22Rv1 (cell line): ENCODE measurements around the gene PSPH.

Experiments
- H3K27ac ChIP-seq: fragments of 450-650 bp; 2 replicates; pipeline ENCODE4 v1.5.1; 2017
- ZFX ChIP-seq: fragments of 450-650 bp; IDR thresholded peaks from 2 replicates; pipeline ENCODE4 v1.6.1; 2017; ENCODE audit warnings: antibody characterized with exemption, borderline replicate concordance
- TF ChIP-seq, protein P1 (sequence below): fragments of 450-650 bp; IDR thresholded peaks from 2 replicates; pipeline ENCODE4 v1.5.1; 2017; ENCODE audit warnings: mild to moderate bottlenecking

PSPH gene

DNA sequence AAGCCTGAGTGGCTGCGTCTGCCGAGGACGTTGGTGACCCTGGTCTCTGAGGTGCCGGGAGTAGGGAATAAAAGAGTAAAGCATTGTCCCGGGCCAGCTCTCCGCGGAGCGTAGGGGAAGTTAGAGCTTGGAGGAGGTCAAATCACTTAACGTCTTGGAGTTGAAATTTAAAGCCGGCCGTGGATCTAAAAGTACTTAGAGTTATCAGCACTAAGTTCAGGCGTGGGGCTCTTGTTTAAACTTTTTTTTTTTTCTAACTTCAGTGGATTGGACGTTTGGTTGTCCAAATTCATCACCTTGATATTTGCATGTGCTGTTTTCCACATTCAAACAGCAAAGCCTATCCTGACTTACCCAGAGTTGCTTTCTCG lies 86.2 kb downstream of the PSPH start:
- no peak for TF ChIP-seq ZFX
- TF ChIP-seq, protein P1, sequence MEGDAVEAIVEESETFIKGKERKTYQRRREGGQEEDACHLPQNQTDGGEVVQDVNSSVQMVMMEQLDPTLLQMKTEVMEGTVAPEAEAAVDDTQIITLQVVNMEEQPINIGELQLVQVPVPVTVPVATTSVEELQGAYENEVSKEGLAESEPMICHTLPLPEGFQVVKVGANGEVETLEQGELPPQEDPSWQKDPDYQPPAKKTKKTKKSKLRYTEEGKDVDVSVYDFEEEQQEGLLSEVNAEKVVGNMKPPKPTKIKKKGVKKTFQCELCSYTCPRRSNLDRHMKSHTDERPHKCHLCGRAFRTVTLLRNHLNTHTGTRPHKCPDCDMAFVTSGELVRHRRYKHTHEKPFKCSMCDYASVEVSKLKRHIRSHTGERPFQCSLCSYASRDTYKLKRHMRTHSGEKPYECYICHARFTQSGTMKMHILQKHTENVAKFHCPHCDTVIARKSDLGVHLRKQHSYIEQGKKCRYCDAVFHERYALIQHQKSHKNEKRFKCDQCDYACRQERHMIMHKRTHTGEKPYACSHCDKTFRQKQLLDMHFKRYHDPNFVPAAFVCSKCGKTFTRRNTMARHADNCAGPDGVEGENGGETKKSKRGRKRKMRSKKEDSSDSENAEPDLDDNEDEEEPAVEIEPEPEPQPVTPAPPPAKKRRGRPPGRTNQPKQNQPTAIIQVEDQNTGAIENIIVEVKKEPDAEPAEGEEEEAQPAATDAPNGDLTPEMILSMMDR: no peak

DNA sequence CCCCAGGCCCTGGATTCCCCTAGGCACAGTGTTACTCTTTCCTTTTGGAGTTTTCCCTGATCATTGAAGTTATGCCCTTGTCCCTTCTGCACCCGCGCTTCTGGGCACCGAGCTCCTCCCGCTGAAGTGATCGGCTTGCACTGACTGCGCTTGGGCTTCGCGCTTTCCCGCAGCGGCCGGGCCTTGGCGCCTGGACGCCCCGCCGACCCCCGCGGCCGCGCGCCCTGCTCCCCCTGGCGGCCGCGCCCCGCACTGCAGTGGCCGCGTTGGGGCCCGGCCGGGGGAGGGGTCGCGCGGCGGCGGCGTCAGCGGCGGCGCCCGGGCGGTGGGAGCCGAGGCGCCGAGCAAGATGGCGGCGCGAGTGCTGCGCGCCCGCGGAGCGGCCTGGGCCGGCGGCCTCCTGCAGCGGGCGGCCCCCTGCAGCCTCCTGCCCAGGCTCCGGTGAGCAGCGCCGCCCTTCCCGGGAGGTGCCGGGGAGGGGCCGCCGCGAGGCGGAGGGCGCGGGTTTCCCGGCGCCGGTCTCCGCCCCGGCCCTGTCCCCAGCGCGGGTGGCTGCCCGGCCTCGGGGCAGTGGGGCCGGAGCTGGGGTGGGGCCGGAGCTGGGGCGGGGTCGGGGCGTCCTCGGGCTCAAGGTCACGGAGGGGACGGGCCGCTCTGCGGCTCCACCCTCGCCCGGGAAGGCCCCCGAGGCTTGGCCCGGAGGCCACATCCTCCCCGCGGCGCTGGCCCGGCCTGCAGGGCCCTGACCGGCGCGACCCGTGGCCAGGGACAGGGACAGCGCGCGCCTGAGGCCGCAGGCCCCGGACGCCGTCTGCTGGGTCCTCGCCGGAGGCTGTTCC lies 86.8 kb downstream of the PSPH start, which contains the start of gene NIPSNAP2:
Gene NIPSNAP2 (plus strand): TSS at position 325 of the 839 bp plus-strand sequence. CDS start 25 bp downstream, at position 350.
- TF ChIP-seq, protein P1: peak; percentile 98
- no peak for TF ChIP-seq ZFX
- peak within 1 kb of the TSS; percentile 96 for H3K27ac ChIP-seq

More for the DNA sequence above, 86.2 kb downstream of the PSPH start:
- peak overlapping the region; percentile 96 for H3K27ac ChIP-seq

DNA sequence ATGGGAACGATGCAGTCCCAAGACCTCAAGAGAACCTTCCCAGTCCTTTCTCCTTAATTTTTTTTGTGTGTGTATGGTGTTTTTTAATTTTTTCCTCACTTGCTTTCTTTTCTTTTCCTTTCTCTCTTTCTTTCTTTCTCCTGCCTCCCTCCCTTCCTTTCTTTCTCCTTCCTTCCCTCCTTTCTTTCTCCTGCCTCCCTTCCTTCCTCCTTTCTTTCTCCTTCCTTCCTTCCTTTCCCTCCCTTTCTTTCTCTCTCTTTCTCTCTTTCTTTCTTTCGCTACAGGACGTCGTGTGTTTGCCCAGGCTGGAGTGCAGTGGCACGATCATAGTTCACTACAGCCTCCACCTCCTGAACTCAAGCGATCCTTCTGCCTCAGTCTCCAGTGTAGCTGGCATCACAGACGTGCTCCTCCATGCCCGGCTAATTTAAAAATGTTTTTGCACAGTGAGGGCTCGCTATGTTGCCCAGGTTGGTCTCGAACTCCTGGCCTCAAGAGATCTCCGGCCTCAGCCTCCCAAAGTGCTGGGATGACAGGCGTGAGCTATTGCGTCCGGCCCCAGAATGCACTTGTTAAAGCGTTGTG lies 87.6 kb downstream of the PSPH start:
- peak overlapping the region; percentile 96 for H3K27ac ChIP-seq

GRCh38 chr7:55962014-55962413 lies 89.2 kb downstream of the PSPH start:
- TF ChIP-seq, protein P1: no peak
- TF ChIP-seq ZFX: no peak
- H3K27ac ChIP-seq: no peak overlapping the region

More for the DNA sequence above, 87.6 kb downstream of the PSPH start:
- no peak for TF ChIP-seq ZFX
- TF ChIP-seq, protein P1: no peak
